ENCODE data around the gene CCDC127.

GRCh38 chr5:206927-207536 lies 10.9 kb downstream of the CCDC127 start:
- TF ChIP-seq POLR2A (IDR thresholded peaks at IDR 0.05) (no peak), CTCF (IDR thresholded peaks at IDR 0.05) (no peak)
